ENCODE measurements around the gene LRRC37A3.
"Not testable (repeated sequence)": the region's sequence is repeated elsewhere in the genome, so short reads cannot be mapped to it uniquely, and the experiment has no call there.

LRRC37A3 gene

GRCh38 chr17:64925244-64925643 lies 6.0 kb upstream of the LRRC37A3 start:
- not testable (repeated sequence) for DNase-seq

GRCh38 chr17:64923051-64923568 lies 3.8 kb upstream of the LRRC37A3 start:
- DNase-seq, result not testable (repeated sequence)

- DNase-seq, result no peak
These were observed 1.3 kb upstream of the LRRC37A3 start for GRCh38 chr17:64920419-64921172.

- no peak for DNase-seq
These were observed 744 bp upstream of the LRRC37A3 start for GRCh38 chr17:64920026-64920418.

- DNase-seq, result not testable (repeated sequence)
These were observed 413 bp downstream of the LRRC37A3 start for GRCh38 chr17:64918842-64919288.

- not testable (repeated sequence) for DNase-seq
These were observed 1.7 kb downstream of the LRRC37A3 start for GRCh38 chr17:64917540-64917939.

GRCh38 chr17:64915244-64915643 lies 4.0 kb downstream of the LRRC37A3 start:
- DNase-seq, result not testable (repeated sequence)

- not testable (repeated sequence) for DNase-seq
These were observed 9.1 kb downstream of the LRRC37A3 start for GRCh38 chr17:64910191-64910514.

- DNase-seq, result not testable (repeated sequence)
These were observed 9.6 kb downstream of the LRRC37A3 start for GRCh38 chr17:64909511-64910190.

GRCh38 chr17:64904069-64904468 lies 15.2 kb downstream of the LRRC37A3 start:
- DNase-seq, result not testable (repeated sequence)

GRCh38 chr17:64897136-64897535 lies 22.1 kb downstream of the LRRC37A3 start:
- not testable (repeated sequence) for DNase-seq

- DNase-seq, result not testable (repeated sequence)
These were observed 45.1 kb downstream of the LRRC37A3 start for GRCh38 chr17:64874210-64874609.

GRCh38 chr17:64847504-64848466 lies 71.5 kb downstream of the LRRC37A3 start:
- DNase-seq, result peak; percentile 36 to 54

GRCh38 chr17:64846892-64847291 lies 72.4 kb downstream of the LRRC37A3 start:
- not testable (repeated sequence) for DNase-seq

- not testable (repeated sequence) for DNase-seq
These were observed 75.4 kb downstream of the LRRC37A3 start for GRCh38 chr17:64843918-64844317.

GRCh38 chr17:64842900-64843299 lies 76.4 kb downstream of the LRRC37A3 start:
- not testable (repeated sequence) for DNase-seq

GRCh38 chr17:64840960-64841359 lies 78.3 kb downstream of the LRRC37A3 start:
- not testable (repeated sequence) for DNase-seq

- DNase-seq, result not testable (repeated sequence)
These were observed 80.8 kb downstream of the LRRC37A3 start for GRCh38 chr17:64838513-64838912.

GRCh38 chr17:64837018-64837761 lies 82.1 kb downstream of the LRRC37A3 start:
- peak; percentile 2 to 76 for DNase-seq

GRCh38 chr17:64836623-64837017 lies 82.7 kb downstream of the LRRC37A3 start:
- not testable (repeated sequence) for DNase-seq

GRCh38 chr17:64834060-64834459 lies 85.2 kb downstream of the LRRC37A3 start:
- not testable (repeated sequence) for DNase-seq

GRCh38 chr17:64830631-64831040 lies 88.6 kb downstream of the LRRC37A3 start:
- DNase-seq, result not testable (repeated sequence)
